Measurements from ENCODE around the gene LRRFIP1.

DNA sequence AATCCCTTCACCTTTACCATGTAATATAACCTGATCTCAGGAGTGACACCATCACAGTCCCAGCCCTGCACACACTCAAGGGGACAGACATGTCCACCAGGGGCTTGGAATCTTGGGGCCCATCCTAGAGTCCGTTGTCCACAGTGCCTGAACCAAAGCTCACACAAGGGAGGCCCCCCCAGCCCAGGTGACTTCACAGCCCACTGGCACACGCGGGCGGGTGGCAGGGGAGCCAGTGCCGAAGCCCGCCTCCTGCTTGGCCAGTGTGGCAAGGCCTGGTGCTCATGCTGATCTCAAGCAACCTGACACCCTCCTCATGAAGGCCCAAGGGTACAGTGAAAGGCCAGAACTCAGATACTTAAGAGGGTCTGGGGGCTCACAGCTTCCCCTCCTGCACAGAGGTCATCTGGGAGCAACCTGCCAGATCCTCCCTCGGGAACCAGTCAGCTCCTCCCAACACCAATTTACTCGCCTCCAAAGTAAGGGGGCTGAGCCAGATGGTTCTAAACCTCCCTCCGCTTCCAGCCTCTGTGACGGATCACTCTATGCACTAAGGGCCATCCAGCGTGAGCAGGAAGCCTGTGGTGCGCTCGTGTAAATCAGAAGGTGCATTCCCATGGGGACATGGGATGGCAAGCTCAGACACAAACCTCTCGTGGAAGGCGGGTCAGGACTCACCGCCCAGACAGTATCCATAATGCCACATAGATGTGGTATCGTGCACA, 33.6 kb upstream of the LRRFIP1 start:
- TF ChIP-seq, protein P1, sequence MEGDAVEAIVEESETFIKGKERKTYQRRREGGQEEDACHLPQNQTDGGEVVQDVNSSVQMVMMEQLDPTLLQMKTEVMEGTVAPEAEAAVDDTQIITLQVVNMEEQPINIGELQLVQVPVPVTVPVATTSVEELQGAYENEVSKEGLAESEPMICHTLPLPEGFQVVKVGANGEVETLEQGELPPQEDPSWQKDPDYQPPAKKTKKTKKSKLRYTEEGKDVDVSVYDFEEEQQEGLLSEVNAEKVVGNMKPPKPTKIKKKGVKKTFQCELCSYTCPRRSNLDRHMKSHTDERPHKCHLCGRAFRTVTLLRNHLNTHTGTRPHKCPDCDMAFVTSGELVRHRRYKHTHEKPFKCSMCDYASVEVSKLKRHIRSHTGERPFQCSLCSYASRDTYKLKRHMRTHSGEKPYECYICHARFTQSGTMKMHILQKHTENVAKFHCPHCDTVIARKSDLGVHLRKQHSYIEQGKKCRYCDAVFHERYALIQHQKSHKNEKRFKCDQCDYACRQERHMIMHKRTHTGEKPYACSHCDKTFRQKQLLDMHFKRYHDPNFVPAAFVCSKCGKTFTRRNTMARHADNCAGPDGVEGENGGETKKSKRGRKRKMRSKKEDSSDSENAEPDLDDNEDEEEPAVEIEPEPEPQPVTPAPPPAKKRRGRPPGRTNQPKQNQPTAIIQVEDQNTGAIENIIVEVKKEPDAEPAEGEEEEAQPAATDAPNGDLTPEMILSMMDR (IDR thresholded peaks at IDR 0.05) = no peak
- no peak for TF ChIP-seq EZH2phosphoT487 (IDR thresholded peaks at IDR 0.05; ENCODE audit: borderline replicate concordance, low read depth)
- TF ChIP-seq, protein P2, sequence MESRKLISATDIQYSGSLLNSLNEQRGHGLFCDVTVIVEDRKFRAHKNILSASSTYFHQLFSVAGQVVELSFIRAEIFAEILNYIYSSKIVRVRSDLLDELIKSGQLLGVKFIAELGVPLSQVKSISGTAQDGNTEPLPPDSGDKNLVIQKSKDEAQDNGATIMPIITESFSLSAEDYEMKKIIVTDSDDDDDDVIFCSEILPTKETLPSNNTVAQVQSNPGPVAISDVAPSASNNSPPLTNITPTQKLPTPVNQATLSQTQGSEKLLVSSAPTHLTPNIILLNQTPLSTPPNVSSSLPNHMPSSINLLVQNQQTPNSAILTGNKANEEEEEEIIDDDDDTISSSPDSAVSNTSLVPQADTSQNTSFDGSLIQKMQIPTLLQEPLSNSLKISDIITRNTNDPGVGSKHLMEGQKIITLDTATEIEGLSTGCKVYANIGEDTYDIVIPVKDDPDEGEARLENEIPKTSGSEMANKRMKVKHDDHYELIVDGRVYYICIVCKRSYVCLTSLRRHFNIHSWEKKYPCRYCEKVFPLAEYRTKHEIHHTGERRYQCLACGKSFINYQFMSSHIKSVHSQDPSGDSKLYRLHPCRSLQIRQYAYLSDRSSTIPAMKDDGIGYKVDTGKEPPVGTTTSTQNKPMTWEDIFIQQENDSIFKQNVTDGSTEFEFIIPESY (IDR thresholded peaks at IDR 0.05; ENCODE audit: borderline replicate concordance, low read depth) = no peak

All from SK-N-SH (cell line).